SJSA1 (cell line): Measurements from ENCODE around the gene ARPC5L. TPM values are rescaled to one million over a fixed set of nuclear protein-coding genes. Genes with fewer than 3 reads are reported as not detected.

ENCODE experiments used
- DNase-seq, 2 experiments: peaks; one replicate each; pipeline ENCODE4 v3.0.0-alpha.2; 2015 to 2020; ENCODE audit warnings: low spot score in 2 of 2, low read depth in 1 of 2
- H3K27ac ChIP-seq: fragments of 250-450 bp; sonication (Bioruptor Pico); 2 replicates; pipeline ENCODE4 v1.5.1; 2020; ENCODE audit warnings: mild to moderate bottlenecking, moderate library complexity
- H3K27me3 ChIP-seq: fragments of 250-450 bp; sonication (Bioruptor Pico); replicated peaks from 2 replicates; pipeline ENCODE4 v1.5.1; 2020; ENCODE audit warnings: mild to moderate bottlenecking, moderate library complexity
- H3K36me3 ChIP-seq: fragments of 250-450 bp; sonication (Bioruptor Pico); 2 replicates; pipeline ENCODE4 v1.5.1; 2020; ENCODE audit warnings: mild to moderate bottlenecking
- H3K4me1 ChIP-seq: fragments of 250-450 bp; sonication (Bioruptor Pico); replicated peaks from 2 replicates; pipeline ENCODE4 v1.6.1; 2021; ENCODE audit warnings: mild to moderate bottlenecking
- H3K4me3 ChIP-seq: fragments of 250-450 bp; sonication (Bioruptor Pico); 2 replicates; pipeline ENCODE4 v1.5.1; 2020; ENCODE audit warnings: mild to moderate bottlenecking
- H3K9me3 ChIP-seq: fragments of 250-450 bp; sonication (Bioruptor Pico); replicated peaks from 2 replicates; pipeline ENCODE4 v1.5.1; 2020; ENCODE audit warnings: mild to moderate bottlenecking
- total RNA-seq: library from RNA; depleted of rRNA; stranded (reverse); fragments of >200 nt; shearing (Covaris generic); gene quantifications from 2 replicates; pipeline ENCODE4 v1.2.3, GENCODE V29; 2014

The ARPC5L gene
- total RNA-seq, 1 experiment from 2014 or later = 41.3 TPM

GRCh38 chr9:124852121-124852828 lies 9.7 kb upstream of the ARPC5L start:
- Histone ChIP-seq H3K27me3 (no peaks in the 10 kb centered on the region), H3K4me3 (no peak overlapping the region), H3K9me3 (no peaks in the 10 kb centered on the region), H3K4me1 (peaks cover 13% of the 10 kb centered on the region), H3K36me3 (peaks cover 13% of the 10 kb centered on the region), H3K27ac (no peak overlapping the region)
- DNase-seq = no peak

GRCh38 chr9:124852829-124853531 lies 8.9 kb upstream of the ARPC5L start, which contains the start of gene WDR38:
TSS of gene WDR38 (plus strand) at chr9:124853460. CDS start at chr9:124853532, 72 bp downstream.
- Histone ChIP-seq H3K4me1 (peaks cover 13% of the 10 kb centered on the region), H3K4me3 (peak within 1 kb of the TSS; percentile 42), H3K9me3 (no peaks in the 10 kb centered on the region), H3K27me3 (no peaks in the 10 kb centered on the region), H3K36me3 (peaks cover 20% of the 10 kb centered on the region), H3K27ac (no peak within 1 kb of the TSS)
- DNase-seq = peak; percentile 81 to 91

- no peaks in the 10 kb centered on the region for H3K9me3 ChIP-seq
- DNase-seq = no peak
- H3K4me1 ChIP-seq = peaks cover 13% of the 10 kb centered on the region
- no peaks in the 10 kb centered on the region for H3K27me3 ChIP-seq
- peaks cover 27% of the 10 kb centered on the region for H3K36me3 ChIP-seq
- H3K4me3 ChIP-seq = peak overlapping the region; percentile 42
- no peak overlapping the region for H3K27ac ChIP-seq
These were observed 8.3 kb upstream of the ARPC5L start for GRCh38 chr9:124853605-124854143.

GRCh38 chr9:124854161-124854560 lies 7.8 kb upstream of the ARPC5L start:
- Histone ChIP-seq H3K27ac (no peak overlapping the region), H3K36me3 (peaks cover 32% of the 10 kb centered on the region), H3K27me3 (no peaks in the 10 kb centered on the region), H3K9me3 (no peaks in the 10 kb centered on the region), H3K4me3 (no peak overlapping the region), H3K4me1 (peaks cover 13% of the 10 kb centered on the region)
- no peak for DNase-seq

DNA sequence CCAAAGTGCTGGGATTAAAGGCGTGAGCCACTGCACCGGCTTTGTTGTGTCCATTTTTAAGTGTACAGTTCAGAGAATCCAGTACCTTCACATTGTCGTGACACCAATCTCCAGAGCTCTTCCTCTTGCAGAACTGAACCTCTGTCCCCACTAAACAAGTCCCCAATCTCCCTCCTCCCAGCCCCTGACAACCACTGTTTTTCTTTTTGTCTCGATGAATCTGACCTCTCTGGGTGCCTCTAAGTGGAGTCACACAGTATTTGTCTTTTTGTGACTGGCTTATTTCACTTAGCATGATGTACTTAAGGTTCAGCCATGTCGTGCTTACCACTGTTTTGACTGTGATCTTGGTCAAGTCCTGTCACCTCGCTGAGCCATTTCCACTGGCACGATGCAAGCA lies 7.1 kb upstream of the ARPC5L start:
- H3K27ac ChIP-seq = no peak overlapping the region
- peaks cover 13% of the 10 kb centered on the region for H3K4me1 ChIP-seq
- peaks cover 39% of the 10 kb centered on the region for H3K36me3 ChIP-seq
- no peak for DNase-seq
- H3K27me3 ChIP-seq = no peaks in the 10 kb centered on the region
- H3K4me3 ChIP-seq = no peak overlapping the region
- H3K9me3 ChIP-seq = no peaks in the 10 kb centered on the region

DNA sequence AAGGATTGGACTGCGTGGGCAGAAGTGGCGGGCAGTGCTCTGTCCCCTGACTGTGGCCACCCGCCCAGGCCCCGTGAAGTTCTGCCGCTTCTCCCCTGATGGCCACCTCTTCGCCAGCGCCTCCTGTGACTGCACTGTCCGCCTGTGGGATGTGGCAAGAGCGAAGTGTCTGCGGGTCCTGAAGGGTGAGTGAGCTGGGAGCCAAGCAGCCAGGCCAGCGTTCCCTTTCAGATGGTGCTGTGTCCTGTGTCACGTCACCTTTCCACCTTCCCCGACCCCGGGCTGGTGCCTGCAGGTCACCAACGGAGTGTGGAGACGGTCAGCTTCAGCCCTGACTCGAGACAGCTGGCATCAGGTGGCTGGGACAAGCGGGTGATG lies 6.4 kb upstream of the ARPC5L start:
- no peak overlapping the region for H3K4me3 ChIP-seq
- no peaks in the 10 kb centered on the region for H3K27me3 ChIP-seq
- DNase-seq = no peak
- no peak overlapping the region for H3K27ac ChIP-seq
- peaks cover 46% of the 10 kb centered on the region for H3K36me3 ChIP-seq
- no peaks in the 10 kb centered on the region for H3K9me3 ChIP-seq
- peaks cover 21% of the 10 kb centered on the region for H3K4me1 ChIP-seq

DNA sequence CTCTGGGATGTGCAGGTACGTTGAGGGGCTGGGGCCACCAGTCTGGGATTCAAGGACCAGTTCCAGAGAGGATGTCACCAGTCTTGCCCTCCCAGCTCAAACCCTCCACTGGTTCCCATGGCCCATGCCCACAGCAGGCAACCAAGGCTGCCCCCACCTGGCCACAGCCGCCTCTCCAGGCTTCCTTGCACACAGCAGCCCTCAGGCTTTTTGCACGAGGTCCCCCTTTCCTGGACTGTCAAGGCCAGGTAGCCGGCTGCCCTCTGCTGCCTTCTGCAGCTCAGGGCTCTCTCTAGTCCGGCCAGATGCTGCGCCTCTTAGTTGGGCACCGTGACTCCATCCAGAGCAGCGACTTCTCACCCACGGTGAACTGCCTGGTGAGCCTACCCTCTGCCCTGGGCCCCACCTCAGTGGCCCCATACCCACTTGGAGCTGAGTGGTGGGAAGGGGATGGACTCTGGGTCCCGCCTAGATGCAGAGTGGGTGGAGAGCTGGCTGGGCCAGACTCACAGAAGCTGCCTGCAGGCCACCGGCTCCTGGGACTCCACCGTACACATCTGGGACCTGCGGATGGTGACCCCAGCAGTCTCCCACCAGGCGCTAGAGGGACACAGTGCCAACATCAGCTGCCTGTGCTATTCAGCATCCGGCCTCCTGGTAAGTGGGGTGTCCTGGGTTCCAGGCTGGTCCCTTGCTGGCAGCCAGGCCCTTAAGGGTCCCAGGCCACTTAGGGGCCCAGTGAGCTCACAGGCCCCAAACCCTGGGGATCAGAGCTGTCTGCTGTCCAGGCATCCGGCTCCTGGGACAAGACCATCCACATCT lies 5.8 kb upstream of the ARPC5L start:
- Histone ChIP-seq H3K27ac (no peak overlapping the region), H3K4me1 (peaks cover 26% of the 10 kb centered on the region), H3K9me3 (no peaks in the 10 kb centered on the region), H3K4me3 (no peak overlapping the region), H3K36me3 (peaks cover 52% of the 10 kb centered on the region), H3K27me3 (no peaks in the 10 kb centered on the region)
- DNase-seq = no peak

- Histone ChIP-seq H3K27ac (no peak overlapping the region), H3K9me3 (no peaks in the 10 kb centered on the region), H3K4me1 (peaks cover 26% of the 10 kb centered on the region), H3K4me3 (no peak overlapping the region), H3K36me3 (peaks cover 58% of the 10 kb centered on the region), H3K27me3 (no peaks in the 10 kb centered on the region)
- DNase-seq = no peak
These were observed 4.3 kb upstream of the ARPC5L start for GRCh38 chr9:124857533-124858162.

DNA sequence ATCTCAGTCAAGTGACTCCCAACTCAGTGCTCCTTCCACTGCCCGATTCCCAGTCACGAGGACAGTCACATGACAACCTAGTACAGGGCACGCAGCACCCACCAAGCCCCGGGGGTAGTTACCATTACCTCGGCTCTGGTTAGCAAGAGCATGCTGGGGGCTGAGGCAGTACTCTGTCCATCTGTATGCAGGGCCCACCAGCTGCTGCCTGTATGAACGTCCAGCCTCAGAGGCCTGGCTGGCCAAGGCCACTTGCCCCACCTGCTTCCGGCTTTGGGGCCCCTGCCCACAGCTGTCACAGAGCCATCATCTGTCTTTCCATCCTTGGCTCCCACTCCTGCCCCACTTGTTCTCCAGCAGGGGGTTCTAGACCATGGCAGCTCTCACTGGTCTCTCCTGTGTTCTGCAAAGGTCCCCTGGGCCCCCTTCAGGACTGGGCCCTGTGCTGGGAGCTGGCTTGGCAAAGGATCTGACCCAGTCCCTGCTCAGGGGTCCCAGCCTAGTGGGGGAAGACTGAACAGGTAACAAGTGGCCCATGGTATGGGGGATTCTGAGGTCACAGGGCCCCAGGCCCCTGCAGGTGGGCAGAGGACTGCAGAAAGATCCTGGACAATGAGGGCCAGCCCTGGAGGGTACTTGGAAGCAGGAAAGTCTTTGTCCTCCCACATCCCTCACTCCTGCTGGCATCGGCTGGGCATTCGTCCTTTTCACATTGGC lies 3.4 kb upstream of the ARPC5L start:
- H3K36me3 ChIP-seq = peaks cover 58% of the 10 kb centered on the region
- H3K27ac ChIP-seq = no peak overlapping the region
- H3K9me3 ChIP-seq = no peaks in the 10 kb centered on the region
- H3K27me3 ChIP-seq = no peaks in the 10 kb centered on the region
- H3K4me1 ChIP-seq = peaks cover 20% of the 10 kb centered on the region
- no peak for DNase-seq
- no peak overlapping the region for H3K4me3 ChIP-seq

DNA sequence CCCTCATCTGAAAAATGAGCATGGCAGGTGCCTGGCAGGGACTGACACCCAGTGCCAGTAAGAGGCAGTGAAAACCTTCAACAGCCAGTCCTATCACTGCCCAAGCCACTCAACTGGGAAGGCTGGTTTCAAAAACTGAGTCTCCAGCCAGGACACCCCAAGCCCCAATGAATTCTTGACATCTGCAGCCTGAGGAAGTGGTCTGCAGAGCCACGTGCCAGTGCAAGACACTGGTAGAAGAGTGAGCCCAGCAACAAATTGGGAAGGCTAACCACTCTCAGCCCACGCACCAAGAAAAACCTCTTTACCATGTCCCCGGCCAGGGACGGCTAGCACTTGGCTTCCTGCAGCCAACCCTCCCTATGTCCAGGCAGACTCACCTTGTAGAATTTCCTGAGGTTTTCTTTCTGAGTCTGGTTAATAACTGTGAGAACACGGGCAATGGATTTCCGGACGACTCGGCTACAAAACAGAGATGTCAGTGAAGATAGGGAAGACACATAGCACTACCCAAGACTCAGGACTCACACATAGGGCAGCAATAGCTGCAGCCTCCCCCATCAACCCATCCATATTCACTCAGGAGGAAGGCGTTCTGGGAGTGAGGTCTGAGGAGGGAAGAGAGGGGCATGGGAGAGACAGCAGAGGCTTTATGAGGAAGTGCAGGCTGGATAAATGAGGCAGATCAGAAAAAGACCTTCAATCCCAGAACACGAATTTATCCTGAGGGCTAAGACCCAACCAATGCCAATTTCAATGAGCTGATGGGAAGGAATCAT lies 1.9 kb upstream of the ARPC5L start:
- peaks cover 58% of the 10 kb centered on the region for H3K36me3 ChIP-seq
- H3K27ac ChIP-seq = no peak overlapping the region
- DNase-seq = no peak
- peak overlapping the region; percentile 90 for H3K4me3 ChIP-seq
- no peaks in the 10 kb centered on the region for H3K27me3 ChIP-seq
- H3K4me1 ChIP-seq = peaks cover 19% of the 10 kb centered on the region
- H3K9me3 ChIP-seq = no peaks in the 10 kb centered on the region

DNA sequence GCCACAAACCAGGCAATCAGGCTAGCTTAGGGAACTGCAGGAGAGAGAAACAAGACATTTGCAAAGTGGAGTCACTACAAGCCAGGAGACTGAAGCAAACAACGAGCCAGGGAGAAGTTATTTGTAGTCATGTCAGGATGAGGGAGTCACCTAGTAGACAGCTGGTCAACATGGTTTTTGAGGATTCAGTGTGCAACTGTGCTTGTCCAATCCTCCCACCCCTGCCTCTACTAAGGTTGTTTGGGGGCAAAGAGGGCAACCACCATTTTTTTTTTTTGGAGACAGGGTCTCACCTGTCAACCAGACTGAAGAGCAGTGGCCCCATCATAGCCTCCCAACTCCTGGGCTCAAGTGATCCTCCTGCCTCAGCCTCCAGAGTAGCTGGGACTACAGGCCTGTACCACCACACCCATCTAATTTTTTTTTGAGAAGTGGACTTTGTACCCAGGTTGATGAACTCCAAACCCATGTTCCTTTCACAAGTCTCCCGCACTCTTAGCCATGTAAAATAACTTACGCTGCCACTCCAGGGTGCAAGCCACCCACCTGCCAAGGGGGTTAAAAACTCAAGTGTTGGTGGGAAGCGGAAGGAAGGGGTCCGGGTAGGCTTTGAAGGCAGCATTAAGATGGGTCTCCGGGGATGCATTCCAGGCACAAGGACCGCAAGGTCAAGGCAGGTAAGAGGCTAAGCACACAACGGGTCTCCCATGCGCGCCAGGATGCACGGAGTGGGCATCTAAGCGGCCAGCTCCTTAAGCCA lies 1.2 kb upstream of the ARPC5L start:
- Histone ChIP-seq H3K4me1 (peaks cover 19% of the 10 kb centered on the region), H3K36me3 (peaks cover 58% of the 10 kb centered on the region), H3K27me3 (no peaks in the 10 kb centered on the region), H3K4me3 (peak overlapping the region; percentile 90), H3K9me3 (no peaks in the 10 kb centered on the region), H3K27ac (peak overlapping the region; percentile 91)
- DNase-seq = no peak

DNA sequence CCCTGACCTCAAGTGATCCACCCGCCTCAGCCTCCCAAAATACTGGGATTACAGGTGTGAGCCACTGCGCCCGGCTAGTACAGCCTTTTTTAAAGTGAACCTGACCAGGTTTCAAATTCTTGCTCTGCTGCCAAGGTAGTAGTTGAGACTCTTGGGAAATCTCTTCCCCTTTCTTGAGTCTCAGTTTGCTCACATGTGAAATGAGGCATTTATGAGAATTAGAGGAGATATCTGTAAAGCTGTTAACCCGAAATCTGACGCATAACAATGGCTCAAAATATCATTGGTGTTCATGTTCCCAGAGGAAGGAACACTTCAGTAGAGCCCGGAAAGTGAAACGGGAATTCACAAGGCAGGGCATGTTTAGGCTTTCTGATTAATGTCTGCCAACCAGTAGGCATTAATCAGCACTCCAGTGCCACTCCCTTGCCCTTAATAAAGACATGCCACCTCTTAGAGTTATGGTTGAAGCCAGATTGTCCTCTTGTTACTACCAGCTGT lies 1.5 kb downstream of the ARPC5L start:
- Histone ChIP-seq H3K36me3 (peaks cover 34% of the 10 kb centered on the region), H3K27me3 (no peaks in the 10 kb centered on the region), H3K4me3 (no peak overlapping the region), H3K4me1 (peaks cover 26% of the 10 kb centered on the region), H3K9me3 (no peaks in the 10 kb centered on the region), H3K27ac (no peak overlapping the region)
- DNase-seq = no peak
